ENCODE data around the gene TMPRSS11D. TPM values are rescaled to one million over a fixed set of nuclear protein-coding genes. Genes with fewer than 3 reads are reported as not detected.
A peak's percentile ranks its signal among the peaks of the same experiment; 100 is the strongest.

TMPRSS11D gene
- total RNA-seq, 1 experiment from 2014 or later = not detected

GRCh38 chr4:67874986-67875385, 8.8 kb downstream of the TMPRSS11D start:
- Mint-ChIP-seq H3K4me1 (peaks cover 6 to 9% of the 10 kb centered on the region in 2 experiments), H3K27me3 (ENCODE audit: low read depth) (no peaks in the 10 kb centered on the region), H3K27ac (peak overlapping the region in 2 of 3 experiments; percentile 43 to 58; a peak in 2 of 7 replicates), H3K4me3 (no peak overlapping the region), H3K36me3 (ENCODE audit: insufficient read depth in 1 of 3, low read depth in 3 of 3) (no peaks in the 10 kb centered on the region), H3K9me3 (no peaks in the 10 kb centered on the region)
- H3K4me1 ChIP-seq (ENCODE audit: insufficient read depth, low read length) = no peaks in the 10 kb centered on the region
- H3K9ac ChIP-seq (ENCODE audit: extremely low read depth, insufficient read length, low read length) = no peak overlapping the region
- H4K91ac ChIP-seq (ENCODE audit: insufficient read length, low read depth, low read length) = no peak overlapping the region
- no peak overlapping the region for H4K8ac ChIP-seq (replicated peaks; ENCODE audit: insufficient read length, low read depth, low read length)
- TF ChIP-seq CTCF (conservative IDR thresholded peaks at IDR 0.05) = no peak
- H2BK120ac ChIP-seq (ENCODE audit: low read depth, low read length, poor library complexity, severe bottlenecking) = no peak overlapping the region
- H3K56ac ChIP-seq (ENCODE audit: insufficient read length, low read depth, low read length) = no peak overlapping the region
- no peak overlapping the region for H2BK12ac ChIP-seq (ENCODE audit: insufficient read length, low read depth, low read length)
- H3T11ph ChIP-seq (ENCODE audit: low read length) = no peak overlapping the region
- H3K4ac ChIP-seq (ENCODE audit: low read depth, low read length) = no peak overlapping the region
- no peak overlapping the region for H3K27ac ChIP-seq (ENCODE audit: insufficient read length, low read depth, low read length)
- H2BK5ac ChIP-seq (ENCODE audit: insufficient read length, low read length) = no peak overlapping the region
- no peaks in the 10 kb centered on the region for H3K23me2 ChIP-seq (ENCODE audit: insufficient read length, low read depth, low read length, poor library complexity, severe bottlenecking)
- no peak overlapping the region for H3K23ac ChIP-seq (ENCODE audit: insufficient read length, low read depth, low read length)
- H2BK15ac ChIP-seq (ENCODE audit: low read depth, low read length) = no peak overlapping the region
- no peak overlapping the region for H2BK20ac ChIP-seq (ENCODE audit: low read depth, low read length, poor library complexity, severe bottlenecking)
- H4K5ac ChIP-seq (ENCODE audit: insufficient read length, low read depth, low read length) = no peak overlapping the region
- no peak overlapping the region for H2AK5ac ChIP-seq (ENCODE audit: insufficient read length, low read length)
- no peak overlapping the region for H3K4me2 ChIP-seq (ENCODE audit: insufficient read depth, insufficient read length, low read length)
- no peak for DNase-seq
- H3K79me2 ChIP-seq (ENCODE audit: insufficient read depth, low read length) = no peaks in the 10 kb centered on the region
- no peak overlapping the region for H3K14ac ChIP-seq (ENCODE audit: insufficient read depth, low read length)
- H3K18ac ChIP-seq (ENCODE audit: insufficient read length, low read depth, low read length) = no peak overlapping the region
- no peaks in the 10 kb centered on the region for H3K27me3 ChIP-seq (ENCODE audit: insufficient read depth, low read length)
- no peak overlapping the region for H2AFZ ChIP-seq (ENCODE audit: low read length)
- no CpG with 5 or more reads among the region's 2 CpGs for WGBS (ENCODE audit: extremely low coverage, insufficient read length, low lambda C conversion rate)
- H3K79me1 ChIP-seq (ENCODE audit: insufficient read depth, low read depth, low read length, poor library complexity, severe bottlenecking) = no peaks in the 10 kb centered on the region
- no peaks in the 10 kb centered on the region for H4K20me1 ChIP-seq (ENCODE audit: control insufficient read depth, insufficient read depth, insufficient read length)
- no peaks in the 10 kb centered on the region for H3K9me3 ChIP-seq (ENCODE audit: control insufficient read depth, low read depth, low read length)

Data from H9 (cell line).